Measurements from ENCODE around the gene HKDC1.

DNA sequence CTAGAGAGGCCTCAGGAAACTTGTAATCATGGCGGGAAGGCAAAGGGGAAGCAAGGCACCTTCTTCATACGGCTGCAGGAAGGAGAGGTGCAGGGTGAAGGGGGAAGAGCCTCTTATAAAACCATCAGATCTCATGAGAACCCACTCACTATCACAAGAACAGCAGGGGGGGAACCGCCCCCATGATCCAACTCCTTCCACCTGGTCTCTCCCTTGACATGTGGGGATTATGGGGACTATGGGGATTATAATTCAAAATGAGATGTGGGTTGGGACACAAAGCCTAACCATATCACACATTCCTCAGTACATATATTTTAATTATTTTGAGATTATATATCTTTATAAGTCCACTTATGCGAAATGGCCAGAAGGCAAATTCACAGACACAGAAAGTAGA, 67.0 kb downstream of the HKDC1 start:
- no peak for TF ChIP-seq POLR2A (IDR thresholded peaks at IDR 0.05)
- TF ChIP-seq, protein P1, sequence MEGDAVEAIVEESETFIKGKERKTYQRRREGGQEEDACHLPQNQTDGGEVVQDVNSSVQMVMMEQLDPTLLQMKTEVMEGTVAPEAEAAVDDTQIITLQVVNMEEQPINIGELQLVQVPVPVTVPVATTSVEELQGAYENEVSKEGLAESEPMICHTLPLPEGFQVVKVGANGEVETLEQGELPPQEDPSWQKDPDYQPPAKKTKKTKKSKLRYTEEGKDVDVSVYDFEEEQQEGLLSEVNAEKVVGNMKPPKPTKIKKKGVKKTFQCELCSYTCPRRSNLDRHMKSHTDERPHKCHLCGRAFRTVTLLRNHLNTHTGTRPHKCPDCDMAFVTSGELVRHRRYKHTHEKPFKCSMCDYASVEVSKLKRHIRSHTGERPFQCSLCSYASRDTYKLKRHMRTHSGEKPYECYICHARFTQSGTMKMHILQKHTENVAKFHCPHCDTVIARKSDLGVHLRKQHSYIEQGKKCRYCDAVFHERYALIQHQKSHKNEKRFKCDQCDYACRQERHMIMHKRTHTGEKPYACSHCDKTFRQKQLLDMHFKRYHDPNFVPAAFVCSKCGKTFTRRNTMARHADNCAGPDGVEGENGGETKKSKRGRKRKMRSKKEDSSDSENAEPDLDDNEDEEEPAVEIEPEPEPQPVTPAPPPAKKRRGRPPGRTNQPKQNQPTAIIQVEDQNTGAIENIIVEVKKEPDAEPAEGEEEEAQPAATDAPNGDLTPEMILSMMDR (IDR thresholded peaks at IDR 0.05): no peak
